DND-41 (cell line): Measurements from ENCODE around the gene FRY.

Experiments used
- ATAC-seq: fragments of 200-7000 bp; cut with Tn5 transposase; 3 replicates; pipeline ENCODE4 v1.9.1; 2021; ENCODE audit warnings: low read depth; ENCODE audit not compliant: insufficient read depth
- DNase-seq: peaks from one replicate; pipeline ENCODE4 v3.0.0-alpha.2; 2020
- H2AFZ ChIP-seq: 2 replicates; pipeline ENCODE4 v1.6.0; 2012; ENCODE audit warnings: low read depth, low read length
- H3K27ac ChIP-seq: 2 replicates; pipeline ENCODE4 v1.5.1; 2012; ENCODE audit warnings: low read length, inconsistent platforms
- H3K27me3 ChIP-seq: fragments of 200-600 bp; sonication (generic); 2 replicates; pipeline ENCODE4 v1.6.0; 2012; ENCODE audit warnings: low read length, mild to moderate bottlenecking, inconsistent platforms; ENCODE audit not compliant: insufficient read depth, poor library complexity
- H3K36me3 ChIP-seq: 2 replicates; pipeline ENCODE4 v1.5.1; 2012; ENCODE audit warnings: low read length, inconsistent platforms; ENCODE audit not compliant: insufficient read depth
- H3K4me1 ChIP-seq: 2 replicates; pipeline ENCODE4 v1.5.1; 2012; ENCODE audit warnings: mild to moderate bottlenecking, low read length; ENCODE audit not compliant: insufficient read depth
- H3K4me2 ChIP-seq: 2 replicates; pipeline ENCODE4 v1.6.0; 2012; ENCODE audit warnings: mild to moderate bottlenecking, moderate library complexity, low read length, inconsistent platforms; ENCODE audit not compliant: insufficient read depth
- H3K4me3 ChIP-seq, 2 experiments: fragments of 200-600 bp in 1 of 2; shearing (Covaris generic) in 1 of 2; 2 replicates each; pipeline ENCODE4 v1.5.1; 2012 to 2016; ENCODE audit warnings: inconsistent platforms in 2 of 2, low read length in 2 of 2, mild to moderate bottlenecking in 2 of 2, low read depth in 1 of 2, moderate library complexity in 1 of 2
- H3K79me2 ChIP-seq: 2 replicates; pipeline ENCODE4 v1.6.0; 2012; ENCODE audit warnings: low read length, inconsistent platforms; ENCODE audit not compliant: insufficient read depth
- H3K9ac ChIP-seq: 2 replicates; pipeline ENCODE4 v1.6.0; 2012; ENCODE audit warnings: low read depth, mild to moderate bottlenecking, inconsistent platforms, low read length, moderate library complexity
- H3K9me3 ChIP-seq: 2 replicates; pipeline ENCODE4 v1.5.1; 2012; ENCODE audit warnings: low read length, moderate library complexity, mild to moderate bottlenecking, inconsistent platforms; ENCODE audit not compliant: insufficient read depth, severe bottlenecking
- H4K20me1 ChIP-seq: 2 replicates; pipeline ENCODE4 v1.6.0; 2012; ENCODE audit warnings: low read length; ENCODE audit not compliant: insufficient read depth
- CTCF ChIP-seq: IDR thresholded peaks from 2 replicates; pipeline ENCODE4 v1.5.1; 2012; ENCODE audit warnings: borderline replicate concordance, low read length, moderate library complexity, mild to moderate bottlenecking; ENCODE audit not compliant: poor library complexity, severe bottlenecking; ENCODE audit errors: extremely low read depth
- EZH2 ChIP-seq: IDR thresholded peaks from 3 replicates; pipeline ENCODE4 v1.6.1; 2012; ENCODE audit warnings: borderline replicate concordance, low read depth, mild to moderate bottlenecking, moderate library complexity, low read length, inconsistent platforms; ENCODE audit not compliant: severe bottlenecking

The FRY gene

GRCh38 chr13:32243695-32244094 is 212.1 kb downstream of the FRY start:
- Histone ChIP-seq H4K20me1 (no peaks in the 10 kb centered on the region), H2AFZ (no peak overlapping the region), H3K4me2 (no peak overlapping the region), H3K79me2 (no peaks in the 10 kb centered on the region), H3K36me3 (no peaks in the 10 kb centered on the region), H3K4me3 (no peak overlapping the region), H3K9me3 (no peaks in the 10 kb centered on the region), H3K9ac (no peak overlapping the region), H3K27ac (no peak overlapping the region), H3K27me3 (no peaks in the 10 kb centered on the region), H3K4me1 (no peaks in the 10 kb centered on the region)
- DNase-seq (no peak), ATAC-seq (no peak)
- TF ChIP-seq EZH2 = no peak
- TF ChIP-seq CTCF = no peak

DNA sequence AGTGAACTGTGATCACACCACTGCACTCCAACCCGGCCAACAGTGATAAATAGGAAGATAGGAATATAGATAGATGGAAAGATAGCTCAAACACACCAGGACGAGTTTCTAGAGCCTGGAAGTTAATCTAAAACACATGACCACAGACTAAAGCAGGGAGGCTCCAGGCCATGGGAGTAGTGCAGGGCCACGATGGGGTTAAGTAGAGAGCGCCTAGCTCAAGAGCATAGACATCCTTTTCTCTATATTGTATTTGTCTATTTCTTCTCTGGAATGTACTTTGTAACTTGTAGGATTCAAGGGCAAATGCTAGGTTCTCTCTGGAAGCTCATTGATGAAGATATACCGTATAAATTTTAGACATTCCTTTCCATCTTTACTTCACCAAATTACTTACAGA is 214.0 kb downstream of the FRY start:
- Histone ChIP-seq H3K79me2 (no peaks in the 10 kb centered on the region), H3K27ac (no peak overlapping the region), H3K36me3 (no peaks in the 10 kb centered on the region), H4K20me1 (no peaks in the 10 kb centered on the region), H3K27me3 (no peaks in the 10 kb centered on the region), H3K4me1 (no peaks in the 10 kb centered on the region), H2AFZ (no peak overlapping the region), H3K9ac (no peak overlapping the region), H3K9me3 (no peaks in the 10 kb centered on the region), H3K4me2 (no peak overlapping the region), H3K4me3 (no peak overlapping the region)
- ATAC-seq (no peak), DNase-seq (no peak)
- TF ChIP-seq EZH2 = no peak

GRCh38 chr13:32246468-32246867 is 214.9 kb downstream of the FRY start:
- Histone ChIP-seq H2AFZ (0 out of 2 replicates have a peak overlapping the region, but pooled peaks have one; percentile 25), H3K9ac (no peak overlapping the region), H3K9me3 (no peaks in the 10 kb centered on the region), H3K27me3 (no peaks in the 10 kb centered on the region), H3K4me1 (no peaks in the 10 kb centered on the region), H3K79me2 (no peaks in the 10 kb centered on the region), H3K4me3 (no peak overlapping the region), H3K36me3 (no peaks in the 10 kb centered on the region), H4K20me1 (no peaks in the 10 kb centered on the region), H3K4me2 (no peak overlapping the region), H3K27ac (no peak overlapping the region)
- TF ChIP-seq CTCF (peak; percentile 75), EZH2 (no peak)
- DNase-seq (peak; percentile 58), ATAC-seq (peak; percentile 95)

DNA sequence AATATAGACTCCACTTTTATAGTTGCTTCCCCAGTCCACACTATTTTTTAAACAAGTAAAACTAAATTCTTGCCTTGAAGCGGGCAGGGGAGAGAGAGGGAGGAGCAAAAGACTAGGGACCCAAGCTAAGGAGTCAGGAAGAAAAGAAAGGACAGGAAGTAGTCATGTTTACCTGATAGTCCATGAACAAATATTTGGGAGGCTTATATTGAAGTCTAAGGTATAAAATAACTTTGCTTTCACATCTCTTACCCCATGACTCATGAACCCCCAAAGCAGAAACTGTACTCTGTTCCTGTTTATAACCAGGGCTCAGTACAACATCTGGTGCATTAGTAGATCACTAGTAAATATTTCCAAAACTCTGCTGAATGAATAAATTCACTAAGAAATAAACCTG is 216.3 kb downstream of the FRY start:
- DNase-seq (no peak), ATAC-seq (no peak)
- no peak overlapping the region for H3K4me3 ChIP-seq
- no peaks in the 10 kb centered on the region for H3K9me3 ChIP-seq
- H3K79me2 ChIP-seq = no peaks in the 10 kb centered on the region
- H2AFZ ChIP-seq = no peak overlapping the region
- H3K4me1 ChIP-seq = no peaks in the 10 kb centered on the region
- H3K36me3 ChIP-seq = no peaks in the 10 kb centered on the region
- H3K4me2 ChIP-seq = no peak overlapping the region
- H3K9ac ChIP-seq = no peak overlapping the region
- no peaks in the 10 kb centered on the region for H3K27me3 ChIP-seq
- no peak overlapping the region for H3K27ac ChIP-seq
- no peaks in the 10 kb centered on the region for H4K20me1 ChIP-seq
- no peak for TF ChIP-seq CTCF
- no peak for TF ChIP-seq EZH2
